ENCODE data around the gene KLHDC7B. TPM values are rescaled to one million over a fixed set of nuclear protein-coding genes. Genes with fewer than 3 reads are reported as not detected.

Gene KLHDC7B
- total RNA-seq, 1 donor from 2014 or later = 0.32 TPM

DNA sequence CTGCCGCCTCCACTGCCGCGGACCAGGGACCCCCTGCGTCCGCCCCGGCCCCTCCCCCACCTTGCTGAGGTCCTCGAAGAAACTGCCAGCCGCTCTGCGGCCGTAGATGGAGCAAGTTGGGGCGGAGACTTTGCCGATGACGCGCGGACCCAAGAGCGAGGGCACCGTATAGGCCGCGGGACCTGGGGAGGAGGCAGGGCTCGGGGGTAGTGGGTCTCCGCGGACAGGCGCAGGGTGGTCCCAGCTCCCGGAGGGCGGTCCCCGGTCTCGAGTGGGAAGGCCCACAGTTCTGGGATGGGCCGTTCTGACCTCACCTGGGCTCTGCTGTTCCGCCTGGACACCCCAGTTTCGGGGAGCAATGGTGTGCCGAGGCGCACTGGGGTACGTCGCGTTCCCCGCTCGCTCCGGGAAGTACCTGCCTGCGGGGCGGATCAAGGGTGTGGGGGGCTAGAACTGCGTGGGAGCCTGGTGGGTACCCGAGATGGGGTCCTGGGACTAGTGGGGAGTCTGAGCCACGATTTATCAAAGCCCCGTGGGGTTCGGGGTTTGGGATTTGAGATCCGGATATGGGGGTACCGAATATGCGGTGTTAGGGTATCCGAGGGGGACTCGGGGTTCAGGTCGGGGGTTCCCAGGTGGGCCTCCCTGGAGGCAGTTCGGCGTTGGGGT is 14.7 kb upstream of the KLHDC7B start:
- Histone ChIP-seq H4K20me1 (ENCODE audit: insufficient read depth, low read length) (peaks cover 17% of the 10 kb centered on the region), H3K4me1 (ENCODE audit: insufficient read depth, low read length) (peaks cover 18% of the 10 kb centered on the region), H3K27ac (ENCODE audit: low read depth, low read length) (no peak overlapping the region), H3K4me3 (ENCODE audit: insufficient read depth, low read depth, low read length) (peak overlapping the region; percentile 17), H3K9me3 (ENCODE audit: insufficient read depth, low read depth, low read length) (no peaks in the 10 kb centered on the region), H3K9ac (ENCODE audit: low read length) (no peak overlapping the region), H3K79me2 (ENCODE audit: insufficient read depth, low read length) (peaks cover 8% of the 10 kb centered on the region), H2AFZ (ENCODE audit: low read depth, low read length) (no peak overlapping the region), H3K36me3 (ENCODE audit: insufficient read depth, low read length) (no peaks in the 10 kb centered on the region), H3K27me3 (ENCODE audit: insufficient read depth, low read length) (peaks cover 30% of the 10 kb centered on the region), H3K4me2 (ENCODE audit: low read length) (peak overlapping the region; percentile 70)
- FAIRE-seq (no peak), DNase-seq (ENCODE audit: low read depth) (peak; percentile 64)
- H3K36me3 Mint-ChIP-seq (ENCODE audit: low read depth, unreplicated experiment) = peaks cover 2% of the 10 kb centered on the region
- peaks cover 7% of the 10 kb centered on the region for H3K9me3 Mint-ChIP-seq (ENCODE audit: unreplicated experiment)
- peak overlapping the region; percentile 66 for H3K4me3 Mint-ChIP-seq (ENCODE audit: unreplicated experiment)
- TF ChIP-seq, protein P1, sequence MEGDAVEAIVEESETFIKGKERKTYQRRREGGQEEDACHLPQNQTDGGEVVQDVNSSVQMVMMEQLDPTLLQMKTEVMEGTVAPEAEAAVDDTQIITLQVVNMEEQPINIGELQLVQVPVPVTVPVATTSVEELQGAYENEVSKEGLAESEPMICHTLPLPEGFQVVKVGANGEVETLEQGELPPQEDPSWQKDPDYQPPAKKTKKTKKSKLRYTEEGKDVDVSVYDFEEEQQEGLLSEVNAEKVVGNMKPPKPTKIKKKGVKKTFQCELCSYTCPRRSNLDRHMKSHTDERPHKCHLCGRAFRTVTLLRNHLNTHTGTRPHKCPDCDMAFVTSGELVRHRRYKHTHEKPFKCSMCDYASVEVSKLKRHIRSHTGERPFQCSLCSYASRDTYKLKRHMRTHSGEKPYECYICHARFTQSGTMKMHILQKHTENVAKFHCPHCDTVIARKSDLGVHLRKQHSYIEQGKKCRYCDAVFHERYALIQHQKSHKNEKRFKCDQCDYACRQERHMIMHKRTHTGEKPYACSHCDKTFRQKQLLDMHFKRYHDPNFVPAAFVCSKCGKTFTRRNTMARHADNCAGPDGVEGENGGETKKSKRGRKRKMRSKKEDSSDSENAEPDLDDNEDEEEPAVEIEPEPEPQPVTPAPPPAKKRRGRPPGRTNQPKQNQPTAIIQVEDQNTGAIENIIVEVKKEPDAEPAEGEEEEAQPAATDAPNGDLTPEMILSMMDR (IDR thresholded peaks at IDR 0.05; ENCODE audit: insufficient read depth, low read depth, low read length) = no peak
- no peak for TF ChIP-seq EZH2 (IDR thresholded peaks at IDR 0.05; ENCODE audit: insufficient read depth, low read length)
- no peak overlapping the region for H3K27ac Mint-ChIP-seq (ENCODE audit: unreplicated experiment)
- H3K4me1 Mint-ChIP-seq (ENCODE audit: low read depth, unreplicated experiment) = no peaks in the 10 kb centered on the region
- H3K27me3 Mint-ChIP-seq (ENCODE audit: low read depth, unreplicated experiment) = peaks cover 9% of the 10 kb centered on the region

DNA sequence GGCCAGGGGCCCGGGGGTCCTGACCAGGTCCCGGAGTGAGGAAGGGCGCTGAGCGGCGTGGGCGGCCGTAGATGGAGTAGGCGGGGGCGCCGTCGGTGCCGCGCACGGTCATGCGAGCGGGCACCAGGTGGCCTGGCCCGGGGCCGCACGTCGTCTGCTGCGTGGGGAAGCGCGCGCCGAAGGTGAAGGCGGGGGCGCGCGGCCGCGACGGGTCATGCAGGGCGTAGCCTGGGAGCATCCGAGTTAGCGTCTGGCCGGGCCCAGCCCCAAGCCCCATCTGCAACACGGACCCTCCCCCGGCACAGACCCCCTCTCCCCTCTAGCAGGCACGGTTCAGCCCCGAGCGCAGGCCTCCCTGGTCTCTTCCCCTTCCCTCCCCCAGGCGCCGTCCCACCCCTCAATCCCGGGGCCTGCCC is 14.1 kb upstream of the KLHDC7B start:
- H3K27me3 Mint-ChIP-seq (ENCODE audit: low read depth, unreplicated experiment) = peaks cover 12% of the 10 kb centered on the region
- Histone ChIP-seq H2AFZ (ENCODE audit: low read depth, low read length) (no peak overlapping the region), H3K9ac (ENCODE audit: low read length) (no peak overlapping the region), H3K9me3 (ENCODE audit: insufficient read depth, low read depth, low read length) (no peaks in the 10 kb centered on the region), H3K4me3 (ENCODE audit: insufficient read depth, low read depth, low read length) (no peak overlapping the region), H3K79me2 (ENCODE audit: insufficient read depth, low read length) (peaks cover 8% of the 10 kb centered on the region), H3K27ac (ENCODE audit: low read depth, low read length) (no peak overlapping the region), H3K27me3 (ENCODE audit: insufficient read depth, low read length) (peaks cover 30% of the 10 kb centered on the region), H3K36me3 (ENCODE audit: insufficient read depth, low read length) (no peaks in the 10 kb centered on the region), H3K4me1 (ENCODE audit: insufficient read depth, low read length) (peaks cover 17% of the 10 kb centered on the region), H3K4me2 (ENCODE audit: low read length) (peak overlapping the region; percentile 70), H4K20me1 (ENCODE audit: insufficient read depth, low read length) (peaks cover 17% of the 10 kb centered on the region)
- no peaks in the 10 kb centered on the region for H3K4me1 Mint-ChIP-seq (ENCODE audit: low read depth, unreplicated experiment)
- peaks cover 7% of the 10 kb centered on the region for H3K9me3 Mint-ChIP-seq (ENCODE audit: unreplicated experiment)
- peaks cover 2% of the 10 kb centered on the region for H3K36me3 Mint-ChIP-seq (ENCODE audit: low read depth, unreplicated experiment)
- DNase-seq (ENCODE audit: low read depth) (no peak), FAIRE-seq (no peak)
- TF ChIP-seq, protein P1 (IDR thresholded peaks at IDR 0.05; ENCODE audit: insufficient read depth, low read depth, low read length) = no peak
- TF ChIP-seq EZH2 (IDR thresholded peaks at IDR 0.05; ENCODE audit: insufficient read depth, low read length) = peak; percentile 92
- H3K4me3 Mint-ChIP-seq (ENCODE audit: unreplicated experiment) = no peak overlapping the region
- no peak overlapping the region for H3K27ac Mint-ChIP-seq (ENCODE audit: unreplicated experiment)

Data from astrocyte (in vitro differentiated cells and primary cell).